ENCODE measurements around the gene RFFL. TPM values are rescaled to one million over a fixed set of nuclear protein-coding genes. Genes with fewer than 3 reads are reported as not detected.

Gene RFFL
- total RNA-seq, 3 donors from 2014 or later (not counting 1 experiment from before 2014, with no cell fraction given), result 50.0 to 86.6 (median 75.9) TPM

- Mint-ChIP-seq H3K9me3 (no peaks in the 10 kb centered on the region), H3K27ac (peak overlapping the region in 1 of 2 donors; percentile 93), H3K27me3 (ENCODE audit: low read depth in 2 of 2) (no peaks in the 10 kb centered on the region), H3K36me3 (no peaks in the 10 kb centered on the region), H3K4me1 (peaks cover 38% of the 10 kb centered on the region in 2 donors), H3K4me3 (peak overlapping the region; percentile 98)
- Histone ChIP-seq H3K27ac (ENCODE audit: low read length) (no peak overlapping the region), H3K36me3 (ENCODE audit: control insufficient read depth, insufficient read depth, low read length) (no peaks in the 10 kb centered on the region), H3K4me1 (ENCODE audit: control insufficient read depth, insufficient read depth, low read length) (peaks cover 10% of the 10 kb centered on the region), H3K27me3 (ENCODE audit: control insufficient read depth, insufficient read depth, low read length) (no peaks in the 10 kb centered on the region), H3K4me3 (ENCODE audit: low read length) (no peak overlapping the region), H3K9me3 (ENCODE audit: control insufficient read depth, insufficient read depth, low read length) (no peaks in the 10 kb centered on the region)
- WGBS (ENCODE audit: insufficient coverage), result 99% methylated on average over 6 of the region's 7 CpGs
- TF ChIP-seq, protein P1, sequence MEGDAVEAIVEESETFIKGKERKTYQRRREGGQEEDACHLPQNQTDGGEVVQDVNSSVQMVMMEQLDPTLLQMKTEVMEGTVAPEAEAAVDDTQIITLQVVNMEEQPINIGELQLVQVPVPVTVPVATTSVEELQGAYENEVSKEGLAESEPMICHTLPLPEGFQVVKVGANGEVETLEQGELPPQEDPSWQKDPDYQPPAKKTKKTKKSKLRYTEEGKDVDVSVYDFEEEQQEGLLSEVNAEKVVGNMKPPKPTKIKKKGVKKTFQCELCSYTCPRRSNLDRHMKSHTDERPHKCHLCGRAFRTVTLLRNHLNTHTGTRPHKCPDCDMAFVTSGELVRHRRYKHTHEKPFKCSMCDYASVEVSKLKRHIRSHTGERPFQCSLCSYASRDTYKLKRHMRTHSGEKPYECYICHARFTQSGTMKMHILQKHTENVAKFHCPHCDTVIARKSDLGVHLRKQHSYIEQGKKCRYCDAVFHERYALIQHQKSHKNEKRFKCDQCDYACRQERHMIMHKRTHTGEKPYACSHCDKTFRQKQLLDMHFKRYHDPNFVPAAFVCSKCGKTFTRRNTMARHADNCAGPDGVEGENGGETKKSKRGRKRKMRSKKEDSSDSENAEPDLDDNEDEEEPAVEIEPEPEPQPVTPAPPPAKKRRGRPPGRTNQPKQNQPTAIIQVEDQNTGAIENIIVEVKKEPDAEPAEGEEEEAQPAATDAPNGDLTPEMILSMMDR (IDR thresholded peaks at IDR 0.05), result no peak
- intact Hi-C loops (cut with micrococcal nuclease), result no loop called here
- no peak for ATAC-seq
- no peak for DNase-seq
Observed at GRCh38 chr17:34979153-34979552, 84.4 kb downstream of the RFFL start.

- ATAC-seq, result no peak
Observed at GRCh38 chr17:34974794-34975785, 88.4 kb downstream of the RFFL start.

GRCh38 chr17:34974179-34974578 lies 89.3 kb downstream of the RFFL start:
- no peak overlapping the region for H3K4me3 Mint-ChIP-seq
- ATAC-seq (no peak), DNase-seq (no peak)
- Histone ChIP-seq H3K27ac (ENCODE audit: low read length) (no peak overlapping the region), H3K4me1 (ENCODE audit: control insufficient read depth, insufficient read depth, low read length) (no peaks in the 10 kb centered on the region), H3K9me3 (ENCODE audit: control insufficient read depth, insufficient read depth, low read length) (no peaks in the 10 kb centered on the region), H3K4me3 (ENCODE audit: low read length) (no peak overlapping the region), H3K36me3 (ENCODE audit: control insufficient read depth, insufficient read depth, low read length) (no peaks in the 10 kb centered on the region), H3K27me3 (ENCODE audit: control insufficient read depth, insufficient read depth, low read length) (no peaks in the 10 kb centered on the region)
- no peak overlapping the region for H3K27ac Mint-ChIP-seq
- 67% methylated on average over 1 of the region's 2 CpGs for WGBS (ENCODE audit: insufficient coverage)
- no peaks in the 10 kb centered on the region for H3K27me3 Mint-ChIP-seq (ENCODE audit: low read depth in 2 of 2)
- intact Hi-C loops (cut with micrococcal nuclease), result no loop called here
- TF ChIP-seq, protein P1 (IDR thresholded peaks at IDR 0.05), result no peak
- no peaks in the 10 kb centered on the region for H3K36me3 Mint-ChIP-seq
- no peaks in the 10 kb centered on the region for H3K9me3 Mint-ChIP-seq
- H3K4me1 Mint-ChIP-seq, result no peaks in the 10 kb centered on the region

More at GRCh38 chr17:34974794-34975785, 88.4 kb downstream of the RFFL start:
- 84% methylated on average over 3 of the region's 3 CpGs for WGBS (ENCODE audit: insufficient coverage)
- H3K36me3 Mint-ChIP-seq, result no peaks in the 10 kb centered on the region
- H3K27ac Mint-ChIP-seq, result no peak overlapping the region
- DNase-seq, result no peak
- TF ChIP-seq, protein P1 (IDR thresholded peaks at IDR 0.05), result no peak
- peaks cover 7 to 9% of the 10 kb centered on the region in 2 donors for H3K4me1 Mint-ChIP-seq
- Histone ChIP-seq H3K4me1 (ENCODE audit: control insufficient read depth, insufficient read depth, low read length) (no peaks in the 10 kb centered on the region), H3K9me3 (ENCODE audit: control insufficient read depth, insufficient read depth, low read length) (no peaks in the 10 kb centered on the region), H3K27ac (ENCODE audit: low read length) (no peak overlapping the region), H3K36me3 (ENCODE audit: control insufficient read depth, insufficient read depth, low read length) (no peaks in the 10 kb centered on the region), H3K27me3 (ENCODE audit: control insufficient read depth, insufficient read depth, low read length) (no peaks in the 10 kb centered on the region), H3K4me3 (ENCODE audit: low read length) (no peak overlapping the region)
- no peak overlapping the region for H3K4me3 Mint-ChIP-seq
- no peaks in the 10 kb centered on the region for H3K9me3 Mint-ChIP-seq
- H3K27me3 Mint-ChIP-seq (ENCODE audit: low read depth in 2 of 2), result no peaks in the 10 kb centered on the region
- intact Hi-C loops (cut with micrococcal nuclease), result no loop called here

All from natural killer cell (primary cell).